Lung (tissue), 12 donors: ENCODE data around the gene ATAD3A. TPM values are rescaled to one million over a fixed set of nuclear protein-coding genes. Genes with fewer than 3 reads are reported as not detected.

ENCODE experiments used
- ATAC-seq: fragments of 200-7000 bp; cut with Tn5 transposase; one replicate; pipeline ENCODE4 v1.9.1; 2020; ENCODE audit warnings: moderate number of reproducible peaks; ENCODE audit not compliant: insufficient read depth, low FRiP score
- DNase-seq, 3 donors: peaks; one replicate each; pipeline ENCODE4 v3.0.0-alpha.2; 2013 to 2017
- H3K27ac ChIP-seq, 2 donors: one replicate each; pipeline ENCODE4 v1.5.1; 2013; ENCODE audit warnings: mild to moderate bottlenecking in 2 of 2, moderate library complexity in 2 of 2, control low read depth in 1 of 2, inconsistent platforms in 1 of 2, low read depth in 1 of 2, low read length in 1 of 2
- H3K27me3 ChIP-seq, 3 donors: one replicate each; pipeline ENCODE4 v1.5.1; 2013; ENCODE audit warnings: low read length in 2 of 3; ENCODE audit not compliant: control insufficient read depth in 3 of 3, insufficient read depth in 3 of 3
- H3K36me3 ChIP-seq, 4 donors: one replicate each; pipeline ENCODE4 v1.5.1; 2013; ENCODE audit warnings: low read length in 4 of 4, mild to moderate bottlenecking in 1 of 4, moderate library complexity in 1 of 4; ENCODE audit not compliant: control insufficient read depth in 4 of 4, insufficient read depth in 4 of 4
- H3K4me1 ChIP-seq, 5 donors: one replicate each; pipeline ENCODE4 v1.5.1; 2013; ENCODE audit warnings: low read length in 5 of 5, mild to moderate bottlenecking in 2 of 5, moderate library complexity in 1 of 5; ENCODE audit not compliant: control insufficient read depth in 5 of 5, insufficient read depth in 5 of 5
- H3K4me3 ChIP-seq: one replicate; pipeline ENCODE4 v1.5.1; 2013; ENCODE audit warnings: mild to moderate bottlenecking, control low read depth, moderate library complexity
- H3K9ac ChIP-seq, 2 donors: one replicate each; pipeline ENCODE4 v1.5.1; 2013; ENCODE audit warnings: low read length in 2 of 2, control low read depth in 1 of 2; ENCODE audit not compliant: insufficient read depth in 1 of 2
- H3K9me3 ChIP-seq, 4 donors: one replicate each; pipeline ENCODE4 v1.5.1; 2013; ENCODE audit warnings: low read length in 3 of 4, mild to moderate bottlenecking in 1 of 4, moderate library complexity in 1 of 4; ENCODE audit not compliant: control insufficient read depth in 4 of 4, insufficient read depth in 3 of 4
- CTCF ChIP-seq: IDR thresholded peaks from 2 replicates; pipeline ENCODE4 v1.5.1; 2012; ENCODE audit warnings: mild to moderate bottlenecking; ENCODE audit errors: control extremely low read depth, extremely low read depth
- WGBS, 2 donors: extraction: QIAGEN DNeasy Blood & Tissue Kit; methylation state at CpG; one replicate each; pipeline ENCODE4 v1.1.7; 2013; 5-methylcytosine and 5-hydroxymethylcytosine counted together
- polyA plus RNA-seq, 2 donors: library from polyadenylated mRNA; stranded (reverse); fragments of 200-250 nt; gene quantifications; one replicate each; pipeline ENCODE4 v1.2.1, GENCODE V29; 2013
- total RNA-seq, 2 donors: library from RNA; depleted of rRNA in 1 of 2; stranded (reverse); fragments of >200 nt in 1 of 2; gene quantifications; one replicate each; pipeline ENCODE4 v1.2.1, GENCODE V29; 2014 to 2021
- donor health status: control.
- donor health status: control.
- donor health status: Bipolar disorder and iron deficiency.
- donor health status: healthy.
- donor health status: DM: yes; HTN: yes; CAD: no.

ATAD3A gene
- total and polyA plus RNA-seq, 4 donors = 8.1 to 31.3 (median 28.3) TPM

GRCh38 chr1:1559066-1559465, 47.1 kb downstream of the ATAD3A start:
- ATAC-seq = no peak
- no peak for TF ChIP-seq CTCF
- WGBS, 2 donors = 82 to 90% methylated on average over 17 of the region's 17 CpGs
- Histone ChIP-seq H3K27ac (no peak overlapping the region), H3K4me3 (no peak overlapping the region), H3K9me3 (no peaks in the 10 kb centered on the region), H3K36me3 (peaks cover 8 to 29% (median 13%) of the 10 kb centered on the region in 4 donors), H3K27me3 (no peaks in the 10 kb centered on the region), H3K4me1 (peaks cover 0 to 13% (median 0%) of the 10 kb centered on the region in 5 donors), H3K9ac (no peak overlapping the region)
- DNase-seq = peak in 1 of 3 donors; percentile 10

GRCh38 chr1:1560178-1560577, 48.2 kb downstream of the ATAD3A start:
- Histone ChIP-seq H3K9me3 (no peaks in the 10 kb centered on the region), H3K4me3 (no peak overlapping the region), H3K27me3 (no peaks in the 10 kb centered on the region), H3K4me1 (peaks cover 0 to 10% (median 0%) of the 10 kb centered on the region in 5 donors), H3K9ac (no peak overlapping the region), H3K27ac (no peak overlapping the region), H3K36me3 (peaks cover 10 to 37% (median 21%) of the 10 kb centered on the region in 4 donors)
- no peak for ATAC-seq
- 89 to 94% methylated on average over 9 of the region's 9 CpGs for WGBS, 2 donors
- DNase-seq = no peak
- no peak for TF ChIP-seq CTCF

- Histone ChIP-seq H3K36me3 (peaks cover 10 to 39% (median 28%) of the 10 kb centered on the region in 4 donors), H3K9me3 (no peaks in the 10 kb centered on the region), H3K9ac (no peak overlapping the region), H3K4me3 (no peak overlapping the region), H3K27me3 (no peaks in the 10 kb centered on the region), H3K27ac (peak overlapping the region in 1 of 2 donors; percentile 37), H3K4me1 (peaks cover 0 to 10% (median 0%) of the 10 kb centered on the region in 5 donors)
- ATAC-seq (no peak), DNase-seq (no peak)
- no peak for TF ChIP-seq CTCF
- WGBS, 2 donors = 80 to 94% methylated on average over 15 of the region's 15 CpGs
These were observed 50.0 kb downstream of the ATAD3A start for GRCh38 chr1:1561801-1562470.
